Tibial nerve (tissue), 4 donors: Measurements from ENCODE around the gene MTNR1A. TPM values are rescaled to one million over a fixed set of nuclear protein-coding genes. Genes with fewer than 3 reads are reported as not detected.

Experiments
- DNase-seq, 2 donors: peaks; one replicate each; pipeline ENCODE4 v3.0.0-alpha.2; 2019; ENCODE audit warnings: low spot score in 2 of 2
- H3K27ac ChIP-seq, 4 donors: fragments of 200-600 bp; sonication (generic) in 3 of 4; one replicate each; pipeline ENCODE4 v1.5.1; 2017 to 2019; ENCODE audit warnings: mild to moderate bottlenecking in 1 of 4
- H3K27me3 ChIP-seq, 2 donors: fragments of 200-600 bp; sonication (generic) in 1 of 2; one replicate each; pipeline versions ENCODE4 v1.5.1 to v1.6.0; 2017 to 2019
- H3K36me3 ChIP-seq, 3 donors: fragments of 200-600 bp; sonication (generic); one replicate each; pipeline ENCODE4 v1.5.1; 2018 to 2019
- H3K4me1 ChIP-seq, 4 donors: fragments of 200-600 bp; sonication (generic) in 3 of 4; one replicate each; pipeline ENCODE4 v1.5.1; 2017 to 2019
- H3K4me3 ChIP-seq, 4 donors: fragments of 200-600 bp; sonication (generic) in 3 of 4; one replicate each; pipeline ENCODE4 v1.5.1; 2017 to 2019; ENCODE audit warnings: mild to moderate bottlenecking in 1 of 4, moderate library complexity in 1 of 4
- H3K9me3 ChIP-seq, 4 donors: fragments of 200-600 bp; sonication (generic) in 3 of 4; one replicate each; pipeline ENCODE4 v1.5.1; 2017 to 2019
- EP300 ChIP-seq, 2 donors: sonication (generic); formaldehyde crosslinking; IDR thresholded peaks; one replicate each; pipeline ENCODE4 v1.6.1; 2017; ENCODE audit warnings: antibody characterized with exemption in 2 of 2, mild to moderate bottlenecking in 1 of 2
- POLR2A ChIP-seq, 2 donors: fragments of 450-650 bp; IDR thresholded peaks; one replicate each; pipeline ENCODE4 v1.6.1; 2017; ENCODE audit warnings: antibody characterized with exemption in 2 of 2, mild to moderate bottlenecking in 2 of 2, moderate library complexity in 2 of 2
- WGBS, 2 donors: methylation state at CpG; one replicate each; pipeline ENCODE4 v1.1.5; 2018; 5-methylcytosine and 5-hydroxymethylcytosine counted together
- total RNA-seq, 4 donors: library from RNA; depleted of rRNA; stranded (reverse); fragments of >200 nt; gene quantifications; one replicate each; pipeline ENCODE4 v1.1.0, GENCODE V29; 2016
- TF ChIP-seq, protein P1 (sequence below), 5 experiments: fragments of 200-600 bp in 3 of 5; fragments of 450-650 bp in 2 of 5; sonication (generic) in 3 of 5; IDR thresholded peaks; one replicate each; pipeline ENCODE4 v1.5.1; 2016 to 2019; ENCODE audit warnings: antibody characterized with exemption in 5 of 5, mild to moderate bottlenecking in 3 of 5, moderate library complexity in 2 of 5

Gene MTNR1A
- total RNA-seq, 4 donors from 2014 or later, result not detected

DNA sequence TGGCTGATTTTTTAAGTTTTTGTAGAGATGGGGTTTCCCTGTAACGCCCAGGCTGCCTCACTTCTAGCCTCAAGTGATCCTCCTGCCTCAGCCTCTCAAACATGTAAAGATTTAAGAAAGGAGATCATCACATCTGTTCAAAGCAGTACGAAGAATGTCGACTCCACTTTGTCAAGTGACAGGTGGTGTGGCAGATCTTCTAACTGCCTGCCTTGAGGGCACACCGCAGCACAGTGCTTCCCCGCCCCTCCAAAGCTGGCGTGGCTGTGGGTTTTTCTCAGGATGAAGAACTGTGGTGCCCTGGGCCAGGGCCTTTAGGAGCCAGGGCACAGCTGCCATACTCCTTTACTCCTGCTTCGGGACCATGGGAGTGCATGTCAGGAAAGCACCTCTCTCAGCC, 43.3 kb upstream of the MTNR1A start:
- H3K4me3 ChIP-seq, result no peak overlapping the region
- H3K36me3 ChIP-seq, result peaks cover 0 to 92% (median 0%) of the 10 kb centered on the region in 3 donors
- TF ChIP-seq EP300 (IDR thresholded peaks at IDR 0.05) (no peak), POLR2A (IDR thresholded peaks at IDR 0.05) (no peak)
- TF ChIP-seq, protein P1, sequence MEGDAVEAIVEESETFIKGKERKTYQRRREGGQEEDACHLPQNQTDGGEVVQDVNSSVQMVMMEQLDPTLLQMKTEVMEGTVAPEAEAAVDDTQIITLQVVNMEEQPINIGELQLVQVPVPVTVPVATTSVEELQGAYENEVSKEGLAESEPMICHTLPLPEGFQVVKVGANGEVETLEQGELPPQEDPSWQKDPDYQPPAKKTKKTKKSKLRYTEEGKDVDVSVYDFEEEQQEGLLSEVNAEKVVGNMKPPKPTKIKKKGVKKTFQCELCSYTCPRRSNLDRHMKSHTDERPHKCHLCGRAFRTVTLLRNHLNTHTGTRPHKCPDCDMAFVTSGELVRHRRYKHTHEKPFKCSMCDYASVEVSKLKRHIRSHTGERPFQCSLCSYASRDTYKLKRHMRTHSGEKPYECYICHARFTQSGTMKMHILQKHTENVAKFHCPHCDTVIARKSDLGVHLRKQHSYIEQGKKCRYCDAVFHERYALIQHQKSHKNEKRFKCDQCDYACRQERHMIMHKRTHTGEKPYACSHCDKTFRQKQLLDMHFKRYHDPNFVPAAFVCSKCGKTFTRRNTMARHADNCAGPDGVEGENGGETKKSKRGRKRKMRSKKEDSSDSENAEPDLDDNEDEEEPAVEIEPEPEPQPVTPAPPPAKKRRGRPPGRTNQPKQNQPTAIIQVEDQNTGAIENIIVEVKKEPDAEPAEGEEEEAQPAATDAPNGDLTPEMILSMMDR (IDR thresholded peaks at IDR 0.05), result no peak
- no peaks in the 10 kb centered on the region for H3K9me3 ChIP-seq
- no peak for DNase-seq
- H3K4me1 ChIP-seq, result no peaks in the 10 kb centered on the region
- WGBS, 2 donors, result 91 to 96% methylated on average over 7 of the region's 7 CpGs
- no peak overlapping the region for H3K27ac ChIP-seq
- no peaks in the 10 kb centered on the region for H3K27me3 ChIP-seq

DNA sequence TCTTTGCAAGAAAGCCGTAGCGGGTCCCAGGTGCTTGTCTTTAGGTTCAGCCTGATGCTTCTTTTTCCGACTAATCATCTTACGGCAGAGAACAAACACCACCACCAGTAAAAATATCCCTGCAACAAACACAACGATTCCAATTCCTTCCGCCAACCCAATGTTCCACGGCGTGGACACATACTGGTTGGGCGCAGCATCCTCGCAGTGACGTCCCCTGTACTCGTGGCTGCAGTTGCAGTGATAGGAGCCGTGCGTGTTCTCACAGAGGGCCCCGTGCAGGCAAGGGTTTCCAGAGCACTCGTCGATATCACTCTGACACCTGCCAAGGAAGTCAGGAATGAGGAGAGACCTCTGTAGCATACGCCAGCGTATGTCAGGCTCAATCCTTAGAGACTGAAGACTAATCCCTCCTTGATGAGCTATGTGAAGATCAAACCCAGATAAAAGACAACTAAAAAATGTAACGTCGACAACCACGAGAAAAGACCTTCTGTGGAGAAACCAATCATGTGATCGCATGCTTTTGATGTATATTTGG, 41.6 kb upstream of the MTNR1A start:
- H3K27ac ChIP-seq, result no peak overlapping the region
- H3K27me3 ChIP-seq, result no peaks in the 10 kb centered on the region
- TF ChIP-seq EP300 (IDR thresholded peaks at IDR 0.05) (no peak), POLR2A (IDR thresholded peaks at IDR 0.05) (no peak)
- TF ChIP-seq, protein P1 (IDR thresholded peaks at IDR 0.05), result no peak
- H3K4me3 ChIP-seq, result no peak overlapping the region
- WGBS, 2 donors, result 96 to 97% methylated on average over 23 of the region's 23 CpGs
- no peaks in the 10 kb centered on the region for H3K4me1 ChIP-seq
- H3K36me3 ChIP-seq, result peaks cover 0 to 90% (median 0%) of the 10 kb centered on the region in 3 donors
- DNase-seq, result no peak
- H3K9me3 ChIP-seq, result no peaks in the 10 kb centered on the region

DNA sequence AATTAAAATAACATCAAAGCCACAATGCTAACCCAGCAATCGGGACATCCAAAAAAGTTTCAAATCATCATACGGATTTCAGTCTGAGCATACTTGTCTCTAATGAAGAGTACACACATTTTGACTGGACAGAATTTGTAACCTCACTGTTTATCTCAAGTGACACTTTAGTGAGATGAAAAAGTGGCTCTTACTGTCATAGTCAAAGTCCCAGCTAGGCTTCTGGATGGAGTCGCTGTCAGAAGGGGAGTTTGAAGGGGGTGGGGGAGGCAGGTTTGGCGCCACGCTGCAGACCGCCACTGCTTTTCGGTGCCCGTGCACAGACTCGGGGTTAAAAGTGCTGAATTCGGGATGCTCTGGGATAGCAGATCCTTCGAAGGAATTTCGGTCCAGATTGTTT, 41.0 kb upstream of the MTNR1A start:
- Histone ChIP-seq H3K36me3 (peaks cover 0 to 84% (median 0%) of the 10 kb centered on the region in 3 donors), H3K4me1 (no peaks in the 10 kb centered on the region), H3K27me3 (no peaks in the 10 kb centered on the region), H3K4me3 (no peak overlapping the region), H3K9me3 (no peaks in the 10 kb centered on the region), H3K27ac (no peak overlapping the region)
- WGBS, 2 donors, result 94% methylated on average over 12 of the region's 12 CpGs
- DNase-seq, result no peak
- no peak for TF ChIP-seq POLR2A (IDR thresholded peaks at IDR 0.05)
- no peak for TF ChIP-seq EP300 (IDR thresholded peaks at IDR 0.05)
- TF ChIP-seq, protein P1 (IDR thresholded peaks at IDR 0.05), result no peak

DNA sequence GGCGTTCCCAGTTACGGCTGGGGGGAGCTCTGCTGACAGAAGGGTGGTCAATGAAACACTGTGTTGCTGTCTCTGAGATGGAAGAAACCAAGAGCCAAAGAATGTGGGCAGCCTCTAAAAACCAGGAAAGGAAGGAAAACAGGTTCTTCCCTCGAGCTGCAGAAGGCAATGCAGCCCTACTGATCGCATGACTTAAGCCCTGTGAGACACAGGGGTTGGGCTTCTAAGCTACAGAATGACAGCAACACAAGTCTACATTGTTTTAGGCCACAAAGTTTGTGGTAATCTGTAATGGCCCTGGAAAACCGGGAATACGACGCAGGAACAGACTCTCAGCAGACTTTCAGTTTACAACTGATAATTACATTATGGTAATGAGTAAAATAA, 38.2 kb upstream of the MTNR1A start:
- WGBS, 2 donors, result 82 to 90% methylated on average over 7 of the region's 7 CpGs
- peaks cover 0 to 75% (median 0%) of the 10 kb centered on the region in 3 donors for H3K36me3 ChIP-seq

DNA sequence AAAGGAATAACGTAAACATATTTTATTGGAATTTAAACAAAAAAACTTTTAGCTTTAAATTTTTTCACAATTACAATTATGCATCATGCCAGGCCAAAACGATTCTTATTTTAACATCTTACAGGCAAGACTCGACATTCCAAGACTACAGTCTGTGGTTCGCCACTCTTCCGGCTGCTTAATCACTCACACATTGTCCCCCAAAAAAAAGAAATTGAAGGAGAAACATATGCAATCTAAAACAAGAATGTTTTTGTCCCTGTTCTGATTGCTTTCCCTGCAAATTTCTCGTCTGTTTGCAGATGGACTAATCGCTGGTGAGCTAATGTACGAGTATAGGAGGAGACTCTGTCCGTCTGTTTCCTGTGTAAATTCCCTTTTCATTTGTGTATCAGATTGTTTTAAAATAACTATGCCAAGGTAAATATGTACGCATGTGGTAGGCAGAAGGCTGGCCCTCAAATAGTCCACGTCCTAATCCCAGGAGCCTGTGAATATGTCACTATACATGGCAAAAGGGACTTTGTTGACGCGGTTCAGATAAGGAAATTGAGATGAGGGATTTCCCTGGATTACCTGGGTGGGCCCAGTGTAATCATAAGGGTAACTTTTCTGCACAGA, 37.7 kb upstream of the MTNR1A start:
- Histone ChIP-seq H3K36me3 (peaks cover 0 to 75% (median 0%) of the 10 kb centered on the region in 3 donors), H3K4me1 (no peaks in the 10 kb centered on the region), H3K27ac (no peak overlapping the region), H3K9me3 (no peaks in the 10 kb centered on the region), H3K27me3 (no peaks in the 10 kb centered on the region), H3K4me3 (no peak overlapping the region)
- 86 to 88% methylated on average over 13 of the region's 13 CpGs for WGBS, 2 donors
- DNase-seq, result no peak
- no peak for TF ChIP-seq EP300 (IDR thresholded peaks at IDR 0.05)
- no peak for TF ChIP-seq POLR2A (IDR thresholded peaks at IDR 0.05)
- TF ChIP-seq, protein P1 (IDR thresholded peaks at IDR 0.05), result no peak

More for the DNA sequence above, 38.2 kb upstream of the MTNR1A start:
- H3K4me1 ChIP-seq, result no peaks in the 10 kb centered on the region
- no peak for DNase-seq
- TF ChIP-seq POLR2A (IDR thresholded peaks at IDR 0.05), result no peak
- H3K27ac ChIP-seq, result no peak overlapping the region
- no peaks in the 10 kb centered on the region for H3K27me3 ChIP-seq
- H3K9me3 ChIP-seq, result no peaks in the 10 kb centered on the region
- H3K4me3 ChIP-seq, result no peak overlapping the region
